CD4-positive, alpha-beta T cell treated with Interferon alpha-2 for 1 hour (primary cell): ENCODE results near the gene EIF5A.

Experiments
- DNase-seq, 2 donors: peaks; one replicate each; pipeline ENCODE4 v3.0.0-alpha.2; 2020 to 2022

The EIF5A gene

DNA sequence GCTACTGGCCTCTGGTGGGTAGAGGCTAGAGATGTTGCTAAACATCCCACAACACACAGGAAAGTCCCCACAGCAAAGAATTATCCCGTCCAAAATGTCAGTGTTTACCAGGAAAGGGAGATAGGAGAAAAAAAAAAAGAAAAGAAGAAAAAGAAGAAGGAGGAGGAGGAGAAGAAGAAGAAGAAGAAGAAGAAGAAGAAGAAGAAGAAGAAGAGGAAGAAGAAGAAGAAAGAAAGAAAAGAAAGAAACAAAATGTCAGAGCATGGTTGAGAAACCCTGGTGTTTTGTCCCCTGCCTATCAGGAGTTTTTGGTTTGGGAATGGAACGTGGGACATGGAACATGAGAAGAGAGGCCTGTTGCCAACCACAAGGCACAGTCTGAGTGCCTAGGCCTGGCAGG, 50.0 kb downstream of the EIF5A start:
- no peak for DNase-seq

DNA sequence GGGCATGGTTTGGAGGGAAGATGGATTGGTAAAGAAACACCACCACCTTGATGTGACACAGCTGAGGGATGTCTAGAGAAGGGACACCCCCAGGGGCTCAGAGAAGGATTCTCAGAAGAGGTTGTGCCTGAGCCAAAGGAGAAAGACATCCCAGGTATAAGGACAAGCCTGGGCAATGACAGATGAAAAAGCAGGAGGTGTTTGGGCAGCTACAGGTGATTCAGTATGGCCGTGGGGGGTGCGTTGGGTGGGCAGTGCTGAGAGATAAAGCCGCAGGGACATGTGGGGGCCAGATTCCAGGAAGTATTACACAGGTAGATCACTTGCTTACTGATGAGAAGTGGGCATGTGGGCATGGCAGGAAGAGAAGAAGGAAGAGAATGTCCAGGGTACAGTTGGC, 54.5 kb downstream of the EIF5A start:
- no peak for DNase-seq
